ENCODE data around the gene PRCP.
"Not testable (repeated sequence)": the region's sequence is repeated elsewhere in the genome, so short reads cannot be mapped to it uniquely, and the experiment has no call there.

Gene PRCP

GRCh38 chr11:82900277-82901164, at the start of gene PRCP:
PRCP (minus strand) TSS chr11:82900430; CDS start chr11:82900402, 28 bp downstream.
- peak; percentile 85 to 91 for DNase-seq

DNA sequence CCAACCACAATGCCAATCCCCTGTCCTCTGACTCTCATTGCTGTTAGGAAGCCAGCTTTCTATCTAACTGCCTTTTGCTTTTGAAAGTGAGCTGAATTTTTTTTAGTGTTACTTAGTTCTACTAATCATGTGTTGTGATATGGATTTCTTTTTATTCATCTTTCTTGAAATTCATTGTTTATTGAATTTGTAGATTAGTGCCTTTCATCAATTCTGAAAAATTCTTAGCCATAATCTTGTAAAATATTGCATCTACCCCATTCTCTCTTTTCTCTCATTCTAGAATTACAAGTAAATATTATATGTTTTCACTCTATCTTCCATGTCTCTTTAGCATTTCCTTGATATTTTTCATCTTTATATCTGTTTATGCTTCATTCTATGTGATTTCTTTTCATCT, 49.1 kb upstream of the PRCP start:
- no peak for DNase-seq

- DNase-seq, result no peak
Measured at GRCh38 chr11:82945682-82946081, 45.5 kb upstream of the PRCP start.

DNA sequence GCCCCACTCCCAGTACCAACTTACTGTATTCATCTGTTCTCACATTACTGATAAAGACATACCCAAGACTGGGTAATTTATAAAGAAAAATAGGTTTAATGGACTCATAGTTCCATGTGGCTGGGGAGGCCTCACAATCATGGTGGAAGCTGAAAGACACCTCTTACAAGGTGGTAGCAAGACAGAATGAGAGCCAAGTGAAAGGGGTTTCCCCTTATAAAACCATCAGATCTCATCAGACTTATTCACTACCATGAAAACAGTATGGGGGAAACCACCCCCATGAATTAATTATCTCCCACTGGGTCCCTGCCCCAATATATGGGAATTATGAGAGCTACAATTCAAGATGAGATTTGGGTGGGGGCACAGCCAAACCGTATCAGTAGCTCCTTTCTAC, 44.8 kb upstream of the PRCP start:
- DNase-seq, result not testable (repeated sequence)

GRCh38 chr11:82944198-82944597, 44.0 kb upstream of the PRCP start:
- DNase-seq, result no peak

DNA sequence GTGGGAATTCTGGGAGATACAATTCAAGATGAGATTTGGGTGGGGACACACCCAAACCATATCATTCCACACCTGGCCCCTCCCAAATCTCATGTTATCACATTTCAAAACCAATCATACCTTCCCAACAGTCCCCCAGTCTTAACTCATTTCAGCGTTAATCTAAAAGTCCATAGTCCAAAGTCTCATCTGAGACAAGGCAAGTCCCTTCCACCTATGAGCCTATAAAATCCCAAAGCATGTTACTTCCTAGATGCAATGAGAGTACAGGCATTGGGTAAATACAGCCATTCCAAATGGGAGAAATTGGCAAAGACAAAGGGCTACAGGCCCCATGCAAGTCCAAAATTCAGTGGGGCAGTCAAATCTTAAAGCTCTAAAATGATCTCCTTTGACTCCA, 43.2 kb upstream of the PRCP start:
- not testable (repeated sequence) for DNase-seq

GRCh38 chr11:82942376-82942775, 42.1 kb upstream of the PRCP start:
- DNase-seq, result no peak

- DNase-seq, result no peak
Measured at GRCh38 chr11:82939456-82939855, 39.2 kb upstream of the PRCP start.

DNA sequence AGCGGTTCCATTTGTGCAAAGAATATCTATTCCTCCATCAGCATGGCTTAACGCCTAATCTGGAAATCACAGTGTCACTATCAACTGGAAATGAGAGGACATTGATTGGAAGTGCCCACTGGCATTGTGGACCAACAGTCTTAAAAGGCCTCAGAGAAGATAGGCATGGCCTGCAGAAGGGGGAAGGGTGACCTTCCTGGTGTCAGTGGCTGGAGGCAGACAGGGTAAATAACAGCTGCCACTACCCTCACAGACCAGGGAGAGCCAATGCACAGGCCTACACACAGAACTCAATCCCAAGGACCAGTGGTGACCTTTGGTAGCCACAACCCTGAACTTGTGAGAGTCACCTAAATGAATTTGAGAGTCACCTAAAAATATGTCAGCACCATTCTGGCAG, 37.3 kb upstream of the PRCP start:
- no peak for DNase-seq

DNA sequence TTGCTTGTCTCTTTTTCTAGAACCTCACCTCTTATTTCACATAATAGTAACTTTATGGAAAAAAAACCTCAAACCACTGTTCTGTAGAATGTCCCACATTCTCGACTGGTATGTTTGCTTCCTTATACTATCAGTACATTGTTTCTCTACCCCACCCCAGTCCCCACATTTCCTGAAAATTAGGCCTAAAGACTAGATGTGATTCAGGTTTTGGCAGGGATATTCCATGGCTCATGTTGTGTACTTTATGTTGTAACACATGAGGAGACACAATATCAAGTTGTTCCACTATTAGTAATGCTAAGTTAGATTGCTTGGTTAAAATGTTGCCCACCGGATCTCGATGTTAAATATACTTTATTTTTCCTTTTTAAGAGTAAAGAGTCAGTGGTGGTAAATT, 36.0 kb upstream of the PRCP start:
- no peak for DNase-seq

DNA sequence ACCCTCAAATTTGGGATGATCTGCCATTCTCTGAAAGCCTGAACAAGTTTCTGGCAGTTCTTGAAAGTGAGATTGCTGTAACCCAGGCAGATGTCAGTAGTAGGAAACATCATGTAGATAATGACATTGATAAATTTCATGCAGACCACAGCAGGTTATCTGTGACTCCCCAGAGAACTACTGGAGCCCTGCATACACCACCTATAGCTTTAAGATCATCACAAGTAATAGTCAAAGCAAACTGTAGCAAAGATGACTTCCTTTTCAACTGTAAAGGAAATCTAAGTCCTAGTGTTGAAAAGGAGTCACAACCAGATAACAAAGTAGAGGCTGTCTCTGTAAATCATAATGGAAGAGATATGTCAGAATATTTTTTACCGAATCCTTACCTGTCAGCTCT, 32.3 kb upstream of the PRCP start:
- DNase-seq, result no peak

DNA sequence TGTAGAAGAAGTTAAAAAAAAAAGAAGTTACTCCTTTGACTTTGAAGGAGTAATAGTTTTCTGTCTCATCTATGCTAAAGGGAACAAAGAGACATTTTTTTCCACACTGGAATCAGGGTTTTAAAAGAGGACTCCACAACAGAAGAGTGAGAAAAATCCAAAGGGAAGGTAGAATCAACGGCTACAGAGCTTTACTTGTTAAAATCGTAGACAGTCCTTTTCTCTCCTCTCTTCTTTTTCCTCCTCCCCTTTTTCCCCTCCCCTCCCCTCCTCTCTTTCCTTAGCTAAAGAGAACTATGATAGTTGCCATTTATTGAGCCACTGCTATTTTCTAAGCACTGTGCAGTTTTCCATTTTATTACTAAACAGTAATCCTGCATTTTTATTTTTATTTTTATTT, 30.5 kb upstream of the PRCP start:
- DNase-seq, result no peak

DNA sequence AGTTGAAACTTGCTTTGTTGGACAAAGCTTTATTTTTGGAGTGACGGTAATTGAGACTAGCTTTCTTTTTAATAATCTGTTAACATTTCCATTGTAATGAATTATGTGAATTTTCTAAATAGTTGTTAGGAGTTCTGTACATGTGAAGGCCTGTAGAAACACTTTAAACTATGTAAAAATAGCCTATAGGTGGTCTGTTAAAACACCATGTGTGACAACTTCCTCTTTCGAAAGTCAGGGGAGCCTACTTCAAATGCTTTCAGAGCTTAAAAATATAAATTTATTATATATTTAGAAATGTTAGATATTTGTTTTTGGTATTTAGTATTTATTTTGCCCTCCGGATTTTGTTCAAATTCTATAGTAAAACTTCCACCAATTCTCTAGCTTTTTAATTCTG, 30.0 kb upstream of the PRCP start:
- DNase-seq, result no peak

DNA sequence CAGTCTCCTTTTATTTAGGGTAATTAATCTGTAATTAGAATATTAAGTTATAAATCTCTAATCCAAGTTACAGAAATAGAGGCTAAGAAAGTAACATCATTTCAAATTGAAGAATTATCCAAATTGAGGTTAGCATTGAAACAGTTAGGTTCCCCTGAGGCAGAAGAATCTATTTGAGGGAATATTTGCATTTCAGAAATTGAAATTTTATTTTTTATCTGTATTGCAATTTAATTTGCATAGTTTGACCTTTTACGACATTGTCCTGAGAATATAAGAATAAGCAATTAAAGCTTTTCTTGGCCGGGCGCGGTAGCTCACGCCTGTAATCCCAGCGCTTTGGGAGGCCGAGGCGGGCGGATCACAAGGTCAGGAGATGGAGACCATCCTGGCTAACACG, 28.9 kb upstream of the PRCP start:
- DNase-seq, result no peak

DNA sequence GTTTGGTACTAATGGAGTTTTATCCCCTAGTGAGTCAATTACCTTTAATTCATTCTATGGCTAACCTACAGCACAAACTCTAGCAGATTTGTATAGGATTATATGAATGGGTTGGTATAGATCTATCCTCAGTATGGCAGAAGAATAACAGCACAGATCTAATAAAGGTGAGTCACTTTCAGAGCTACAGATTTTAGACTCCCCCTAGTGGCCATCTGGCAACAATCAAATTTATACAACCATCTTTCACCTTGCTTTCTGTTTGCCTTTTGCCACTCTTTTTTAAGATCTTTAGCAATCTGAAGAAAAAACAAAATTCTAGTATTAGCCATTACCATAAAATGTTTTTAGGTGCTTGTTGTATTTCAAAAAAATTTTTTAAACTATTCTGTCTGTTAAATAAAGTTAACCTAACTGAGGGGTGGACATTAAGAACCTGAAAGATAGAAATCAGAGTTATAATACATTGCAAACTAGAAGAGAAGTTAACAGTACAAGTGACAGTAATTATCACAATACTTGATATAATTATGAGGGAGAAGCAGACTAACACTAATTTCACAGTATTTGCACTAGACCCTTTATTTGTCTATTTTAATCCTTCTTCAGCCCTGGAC, 27.1 kb upstream of the PRCP start:
- peak in 1 of 2 donors; percentile 13 for DNase-seq

DNA sequence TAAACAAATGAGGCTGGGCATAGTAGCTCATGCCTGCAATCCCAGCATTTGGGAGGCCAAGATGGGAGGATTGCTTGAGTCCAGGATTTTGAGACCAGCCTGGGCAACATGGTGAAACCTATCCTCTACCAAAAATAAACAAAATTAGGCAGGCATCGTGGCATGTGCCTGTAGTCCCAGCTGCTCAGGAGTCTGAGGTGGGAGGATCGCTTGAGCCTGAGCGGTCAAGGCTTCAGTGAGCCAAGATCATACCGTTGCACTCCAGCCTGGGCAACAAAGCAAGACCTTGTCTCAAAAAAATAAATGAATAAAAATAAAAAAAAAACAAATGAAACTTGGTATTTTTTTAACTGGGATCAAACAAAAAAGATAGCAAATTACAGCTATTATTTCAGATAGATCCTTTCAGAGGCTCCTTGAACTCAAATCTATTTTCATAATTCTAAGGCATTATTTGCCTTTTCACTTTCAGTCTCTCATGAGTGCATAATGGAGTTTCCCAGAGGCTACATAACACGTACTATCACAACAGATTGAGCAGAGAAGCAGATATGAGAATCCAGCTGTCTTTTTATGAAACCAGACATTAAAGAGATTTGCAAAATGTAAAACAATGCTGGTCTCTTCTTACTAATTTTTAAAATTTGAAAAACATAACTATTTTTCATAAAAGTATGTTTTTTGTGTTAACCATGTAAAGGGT, 24.4 kb upstream of the PRCP start:
- no peak for DNase-seq

DNA sequence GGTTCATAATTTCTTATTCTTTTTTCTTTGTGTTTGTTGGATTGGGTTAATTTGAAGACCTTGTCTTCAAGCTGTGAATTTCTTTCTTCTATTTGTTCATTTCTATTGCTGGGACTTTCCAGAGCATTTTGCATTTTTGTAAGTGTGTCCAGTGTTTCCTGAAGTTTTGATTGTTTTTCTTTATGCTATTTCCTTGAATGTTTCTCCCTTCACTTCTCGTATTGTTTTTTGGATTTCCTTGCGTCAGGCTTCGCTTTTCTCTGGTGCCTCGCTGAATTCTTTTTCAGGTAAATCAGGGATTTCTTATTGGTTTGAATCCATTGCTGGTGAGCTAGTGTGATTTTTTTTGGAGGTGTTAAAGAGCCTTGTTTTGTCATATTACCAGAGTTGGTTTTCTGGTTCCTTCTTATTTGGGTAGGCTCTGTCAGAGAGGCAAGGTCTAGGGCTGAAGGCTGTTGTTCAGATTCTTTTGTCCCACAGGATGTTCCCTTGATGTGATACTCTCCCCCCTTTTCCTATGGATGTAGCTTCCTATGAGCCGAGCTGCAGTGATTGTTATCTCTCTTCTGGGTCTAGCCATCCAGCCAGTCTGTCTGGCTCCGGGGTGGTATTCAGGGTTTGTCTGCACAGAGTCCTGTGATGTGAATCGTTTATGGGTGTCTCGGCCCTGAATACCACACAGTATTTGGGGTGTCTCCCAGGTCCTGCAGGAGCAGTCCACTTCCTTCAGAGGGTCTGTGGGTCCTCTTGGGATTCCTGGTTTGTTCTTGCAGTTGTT, 22.4 kb upstream of the PRCP start:
- not testable (repeated sequence) for DNase-seq

- DNase-seq, result not testable (repeated sequence)
Measured at GRCh38 chr11:82920227-82920626, 20.0 kb upstream of the PRCP start.

- not testable (repeated sequence) for DNase-seq
Measured at GRCh38 chr11:82919786-82920185, 19.6 kb upstream of the PRCP start.

DNA sequence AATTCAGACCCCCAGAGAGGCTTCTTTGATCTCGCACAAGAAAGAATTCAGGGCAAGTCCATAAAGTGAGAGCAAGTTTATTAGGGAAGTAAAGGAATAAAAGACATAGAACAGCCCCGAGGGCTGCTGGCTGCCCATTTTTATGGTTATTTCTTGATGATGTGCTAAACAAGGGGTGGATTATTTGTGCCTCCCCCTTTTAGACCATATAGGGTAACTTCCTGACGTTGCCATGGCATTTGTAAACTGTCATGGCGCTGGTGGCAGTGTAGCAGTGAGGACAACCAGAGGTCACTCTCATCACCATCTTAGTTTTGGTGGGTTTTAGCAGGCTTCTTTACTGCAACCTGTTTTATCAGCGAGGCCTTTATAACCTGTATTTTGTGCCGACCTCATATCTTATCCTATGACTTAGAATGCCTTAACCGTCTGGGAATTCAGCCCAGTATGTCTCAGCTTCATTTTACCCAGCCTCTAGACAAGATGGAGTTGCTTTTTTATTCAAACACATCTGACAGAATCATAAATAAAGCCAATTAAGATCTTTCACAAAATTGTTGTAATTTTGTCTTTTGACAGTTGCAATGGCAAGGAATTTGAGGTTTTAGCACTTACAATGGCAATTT, 8.9 kb upstream of the PRCP start:
- DNase-seq, result no peak

GRCh38 chr11:82908311-82908710, 8.1 kb upstream of the PRCP start:
- DNase-seq, result no peak

DNA sequence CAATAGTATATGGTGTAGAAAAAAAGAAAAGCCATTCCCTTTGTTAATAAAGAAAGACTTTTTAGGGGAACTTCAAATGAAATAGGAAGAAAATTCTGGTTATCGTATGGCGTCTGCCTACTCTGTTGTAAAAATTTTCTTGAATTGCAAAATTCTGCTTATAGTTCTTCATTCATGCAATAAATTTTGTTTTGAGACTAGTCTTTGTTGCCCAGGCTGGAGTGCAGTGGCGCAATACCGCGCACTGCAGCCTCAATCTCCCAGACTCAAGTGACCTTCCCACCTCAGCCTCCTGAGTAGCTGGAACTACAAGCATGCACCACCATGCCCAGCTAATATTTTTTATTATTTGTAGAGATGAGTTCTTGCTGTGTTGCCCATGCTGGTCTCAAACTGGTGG, 7.1 kb upstream of the PRCP start:
- DNase-seq, result no peak

- DNase-seq, result no peak
Measured at GRCh38 chr11:82906931-82907330, 6.7 kb upstream of the PRCP start.
